GM12878 (cell line): Measurements from ENCODE around the gene ISLR. TPM values are rescaled to one million over a fixed set of nuclear protein-coding genes. Genes with fewer than 3 reads are reported as not detected.

Experiments
- ATAC-seq: fragments of 200-7000 bp; cut with Tn5 transposase; 3 replicates; pipeline ENCODE4 v1.9.1; 2020; ENCODE audit warnings: mild to moderate bottlenecking, moderate library complexity
- BruUV-seq: library from RNA; stranded (reverse); fragments of 400-500 nt; replicated peaks from 2 replicates; lab custom pipeline; 2021; lab: Mats Ljungman, UMichigan
- CTCF ChIA-PET: fragments of 300-600 bp; sonication (Branson Sonifier 250); formaldehyde crosslinking; extraction: SDS; loops from one replicate; lab custom pipeline; 2021; ENCODE audit warnings: inconsistent platforms; lab: Yijun Ruan, JAX
- POLR2A ChIA-PET: fragments of 350-600 bp; formaldehyde crosslinking; extraction: SDS; loops from one replicate; lab custom pipeline; 2021; ENCODE audit warnings: inconsistent platforms; lab: Charles Lee
- RAD21 ChIA-PET: fragments of 300-600 bp; sonication (Branson Sonifier 250); formaldehyde crosslinking; loops from one replicate; lab custom pipeline; 2023; ENCODE audit warnings: antibody characterized with exemption; ENCODE audit not compliant: unreplicated experiment; lab: Charles Lee
- SMC1A ChIA-PET: fragments of 300-600 bp; sonication (Branson Sonifier 250); formaldehyde crosslinking; loops from one replicate; lab custom pipeline; 2023; ENCODE audit not compliant: unreplicated experiment, uncharacterized antibody; lab: Charles Lee
- DNase-seq: peaks from one replicate; pipeline ENCODE4 v3.0.0-alpha.2; 2011; ENCODE audit warnings: low read depth, low spot score
- FAIRE-seq: peaks from 3 replicates; lab custom pipeline; 2011; peaks lifted over from hg19 to GRCh38; lab: Jason Lieb, UNC
- H2AFZ ChIP-seq: 2 replicates; pipeline ENCODE4 v1.6.0; 2011; ENCODE audit warnings: low read depth, low read length, control low read depth; ENCODE audit not compliant: control insufficient read depth
- H3K27ac ChIP-seq: 2 replicates; pipeline ENCODE4 v1.5.1; 2011; ENCODE audit warnings: control low read depth; ENCODE audit not compliant: control insufficient read depth, insufficient read depth
- H3K27me3 ChIP-seq, 2 experiments: replicated peaks in 1 of 2; 2 replicates each; pipeline versions ENCODE4 v1.6.0 to v1.6.1; 2011; ENCODE audit warnings: low read length in 1 of 2; ENCODE audit not compliant: control insufficient read depth in 2 of 2, insufficient read depth in 2 of 2
- H3K36me3 ChIP-seq, 2 experiments: 2 replicates each; pipeline ENCODE4 v1.5.1; 2011; ENCODE audit warnings: low read length in 1 of 2; ENCODE audit not compliant: control insufficient read depth in 2 of 2, insufficient read depth in 2 of 2
- H3K4me1 ChIP-seq: 2 replicates; pipeline ENCODE4 v1.6.1; 2011; ENCODE audit warnings: mild to moderate bottlenecking, low read length, moderate library complexity, mixed read lengths; ENCODE audit not compliant: control insufficient read depth, insufficient read depth
- H3K4me2 ChIP-seq: 2 replicates; pipeline ENCODE4 v1.6.0; 2011; ENCODE audit warnings: control low read depth; ENCODE audit not compliant: control insufficient read depth, insufficient read depth
- H3K4me3 ChIP-seq: fragments of 200-600 bp; sonication (generic); 2 replicates; pipeline ENCODE4 v1.5.1; 2016
- H3K79me2 ChIP-seq: 2 replicates; pipeline ENCODE4 v1.6.0; 2011; ENCODE audit warnings: low read length; ENCODE audit not compliant: control insufficient read depth, insufficient read depth
- H3K9ac ChIP-seq: 2 replicates; pipeline ENCODE4 v1.8.0; 2011; ENCODE audit warnings: low read length, control low read depth, mixed read lengths; ENCODE audit not compliant: control insufficient read depth, insufficient read depth
- H3K9me3 ChIP-seq: replicated peaks from 3 replicates; pipeline ENCODE4 v1.5.1; 2011; ENCODE audit warnings: mild to moderate bottlenecking, low read length; ENCODE audit not compliant: control insufficient read depth, insufficient read depth
- H4K20me1 ChIP-seq: 2 replicates; pipeline ENCODE4 v1.6.0; 2011; ENCODE audit not compliant: control insufficient read depth, insufficient read depth
- EED ChIP-seq: sonication (generic); IDR thresholded peaks from 2 replicates; pipeline ENCODE4 v1.6.1; 2016; ENCODE audit warnings: antibody characterized with exemption, low read depth
- EGR1 ChIP-seq, 2 experiments: IDR thresholded peaks; 1 replicate in 1 of 2; 2 replicates in 1 of 2; pipeline ENCODE4 v1.6.1; 2011 to 2012; ENCODE audit warnings: low read depth in 2 of 2, low read length in 2 of 2, borderline replicate concordance in 1 of 2, mild to moderate bottlenecking in 1 of 2, moderate library complexity in 1 of 2
- NFIC ChIP-seq: IDR thresholded peaks from 2 replicates; pipeline ENCODE4 v1.6.1; 2012; ENCODE audit warnings: low read depth, mild to moderate bottlenecking, inconsistent platforms, low read length, moderate library complexity
- TCF12 ChIP-seq: IDR thresholded peaks from 2 replicates; pipeline ENCODE4 v1.6.1; 2011; ENCODE audit warnings: low read depth, mild to moderate bottlenecking, low read length
- ZBED1 ChIP-seq: IDR thresholded peaks from 2 replicates; pipeline ENCODE4 v1.6.1; 2016; ENCODE audit warnings: borderline replicate concordance
- WGBS: methylation state at CpG from one replicate; pipeline ENCODE4 v1.1.6; 2016; ENCODE audit warnings: low lambda C conversion rate; ENCODE audit not compliant: insufficient replicate concordance, insufficient coverage; ENCODE audit errors: missing lambda C conversion rate; 5-methylcytosine and 5-hydroxymethylcytosine counted together
- in situ Hi-C: fragments of 300-500 bp; cut with MboI; formaldehyde crosslinking; loops from 9 replicates; pipeline ENCODE4 v1.14.3; 2018; ENCODE audit warnings: mixed read lengths
- intact Hi-C: fragments of 100-400 bp; cut with micrococcal nuclease; formaldehyde crosslinking; loops from one replicate; pipeline ENCODE4 v1.14.2; 2022; ENCODE audit not compliant: unreplicated experiment
- polyA plus RNA-seq, 11 experiments: library from polyadenylated mRNA; depleted of rRNA in 4 of 11; unstranded in 6 of 11; stranded (reverse) in 5 of 11; fragments of >200 nt; fragmentation: Nextera tagmentation in 4 of 11; fragmentation: Illumina TruSeq in 1 of 11; extraction: Ambion mirVana in 4 of 11; extraction: Trizol in 1 of 11; gene quantifications; 1 replicate in 1 of 11; 2 replicates in 10 of 11; pipeline versions ENCODE4 v1.2.1 to v1.2.3, GENCODE V29; 2011 to 2016; ENCODE audit warnings: inconsistent platforms in 2 of 11, missing spikeins in 2 of 11, low read depth in 1 of 11
- total RNA-seq, 4 experiments: library from RNA; depleted of rRNA in 3 of 4; stranded (reverse); fragments of >200 nt in 3 of 4; fragmentation: Illumina TruSeq in 1 of 4; extraction: Trizol in 1 of 4; gene quantifications; 2 replicates each; pipeline versions ENCODE4 v1.2.1 to v1.2.3, GENCODE V29; 2013 to 2021
- TF ChIP-seq, protein P1 (sequence below): IDR thresholded peaks from 2 replicates; pipeline ENCODE4 v1.6.1; 2011; ENCODE audit warnings: low read depth, low read length, improper control_type of control experiment, borderline replicate concordance
- TF ChIP-seq, protein P2 (sequence below): IDR thresholded peaks from 2 replicates; pipeline ENCODE4 v1.6.1; 2012; ENCODE audit warnings: improper control_type of control experiment, low read depth, low read length; ENCODE audit not compliant: insufficient replicate concordance

ISLR gene
- total and polyA plus RNA-seq, 10 of the 15 experiments (the other 5 are each of a cell fraction or from before 2014, with no cell fraction given), result 0.03 to 1.8 (median 0.54) TPM

DNA sequence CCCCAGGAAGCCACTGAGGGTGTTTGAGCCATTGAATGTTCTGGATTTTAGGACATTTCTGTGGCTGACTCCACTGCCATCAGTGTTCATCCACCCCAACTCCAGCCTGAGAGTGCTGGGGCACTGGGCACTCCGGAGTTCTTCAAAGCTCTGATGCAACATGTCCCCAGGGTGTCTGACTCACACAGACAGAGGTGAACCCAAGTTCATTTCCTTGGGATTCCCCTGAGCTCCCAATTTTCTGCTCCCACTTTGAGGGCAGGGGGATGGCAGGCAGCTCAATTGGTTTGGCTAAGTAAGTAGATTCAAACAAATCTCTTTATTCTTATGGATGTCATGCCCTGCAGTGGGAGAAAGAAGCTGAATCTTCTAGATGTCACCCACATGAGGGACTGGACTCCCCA, 26.9 kb downstream of the ISLR start (continued):
- TF ChIP-seq, protein P1, sequence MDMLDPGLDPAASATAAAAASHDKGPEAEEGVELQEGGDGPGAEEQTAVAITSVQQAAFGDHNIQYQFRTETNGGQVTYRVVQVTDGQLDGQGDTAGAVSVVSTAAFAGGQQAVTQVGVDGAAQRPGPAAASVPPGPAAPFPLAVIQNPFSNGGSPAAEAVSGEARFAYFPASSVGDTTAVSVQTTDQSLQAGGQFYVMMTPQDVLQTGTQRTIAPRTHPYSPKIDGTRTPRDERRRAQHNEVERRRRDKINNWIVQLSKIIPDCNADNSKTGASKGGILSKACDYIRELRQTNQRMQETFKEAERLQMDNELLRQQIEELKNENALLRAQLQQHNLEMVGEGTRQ, result no peak
- TF ChIP-seq NFIC (peak; percentile 33; the same call in 1 of the 2 replicates), TCF12 (no peak), EGR1 (IDR thresholded peaks at IDR 0.05; ENCODE audit: borderline replicate concordance in 1 of 2, low read depth in 2 of 2, low read length in 2 of 2) (no peak), ZBED1 (no peak)
- TF ChIP-seq, all 136 proteins: peak for 4

DNA sequence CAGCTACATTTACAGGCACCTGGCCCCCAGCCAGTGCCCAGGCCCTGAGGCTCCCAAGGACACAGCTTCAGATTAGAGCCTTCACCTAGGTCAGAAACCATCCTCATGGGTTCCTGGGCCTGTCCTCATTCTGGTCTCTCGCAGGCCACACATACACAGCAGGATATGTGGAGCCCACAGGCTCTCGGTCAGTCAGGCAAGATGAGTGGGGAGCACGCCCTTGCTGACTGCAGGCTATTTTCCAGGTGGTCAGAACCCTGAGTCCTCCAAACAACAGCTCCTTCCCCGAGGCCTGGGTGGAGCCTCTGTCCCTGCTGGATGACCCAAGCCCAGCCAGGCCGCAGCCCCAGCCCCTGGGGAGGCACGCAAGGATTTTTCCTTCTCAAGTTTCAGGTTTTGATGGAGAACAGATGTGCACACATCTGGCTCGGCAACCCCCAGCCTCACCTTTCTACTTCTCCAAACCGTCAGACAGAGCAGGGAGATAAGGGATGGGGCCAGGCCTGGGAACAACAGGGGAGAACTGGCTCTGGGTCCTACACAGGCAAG, 27.4 kb downstream of the ISLR start:
- in situ Hi-C loops, result no loop called here
- Histone ChIP-seq H3K4me2 (no peak overlapping the region), H3K79me2 (no peaks in the 10 kb centered on the region), H4K20me1 (no peaks in the 10 kb centered on the region), H3K27ac (no peak overlapping the region), H3K36me3 (no peaks in the 10 kb centered on the region), H3K9ac (no peak overlapping the region), H2AFZ (no peak overlapping the region), H3K9me3 (no peaks in the 10 kb centered on the region), H3K4me1 (peaks cover 19% of the 10 kb centered on the region), H3K4me3 (no peak overlapping the region), H3K27me3 (no peaks in the 10 kb centered on the region)
- ATAC-seq (no peak), FAIRE-seq (no peak), DNase-seq (no peak)
- CTCF ChIA-PET, result interaction anchor here (0.6 to 1.8 kb wide), 3 partner anchors 13 to 122 kb away, joined by 3 to 4 read pairs (median 4); no protein-coding TSS in a partner anchor
- TF ChIP-seq EED, result peak; percentile 11; the same call in 1 of the 2 replicates
- TF ChIP-seq, protein P2, sequence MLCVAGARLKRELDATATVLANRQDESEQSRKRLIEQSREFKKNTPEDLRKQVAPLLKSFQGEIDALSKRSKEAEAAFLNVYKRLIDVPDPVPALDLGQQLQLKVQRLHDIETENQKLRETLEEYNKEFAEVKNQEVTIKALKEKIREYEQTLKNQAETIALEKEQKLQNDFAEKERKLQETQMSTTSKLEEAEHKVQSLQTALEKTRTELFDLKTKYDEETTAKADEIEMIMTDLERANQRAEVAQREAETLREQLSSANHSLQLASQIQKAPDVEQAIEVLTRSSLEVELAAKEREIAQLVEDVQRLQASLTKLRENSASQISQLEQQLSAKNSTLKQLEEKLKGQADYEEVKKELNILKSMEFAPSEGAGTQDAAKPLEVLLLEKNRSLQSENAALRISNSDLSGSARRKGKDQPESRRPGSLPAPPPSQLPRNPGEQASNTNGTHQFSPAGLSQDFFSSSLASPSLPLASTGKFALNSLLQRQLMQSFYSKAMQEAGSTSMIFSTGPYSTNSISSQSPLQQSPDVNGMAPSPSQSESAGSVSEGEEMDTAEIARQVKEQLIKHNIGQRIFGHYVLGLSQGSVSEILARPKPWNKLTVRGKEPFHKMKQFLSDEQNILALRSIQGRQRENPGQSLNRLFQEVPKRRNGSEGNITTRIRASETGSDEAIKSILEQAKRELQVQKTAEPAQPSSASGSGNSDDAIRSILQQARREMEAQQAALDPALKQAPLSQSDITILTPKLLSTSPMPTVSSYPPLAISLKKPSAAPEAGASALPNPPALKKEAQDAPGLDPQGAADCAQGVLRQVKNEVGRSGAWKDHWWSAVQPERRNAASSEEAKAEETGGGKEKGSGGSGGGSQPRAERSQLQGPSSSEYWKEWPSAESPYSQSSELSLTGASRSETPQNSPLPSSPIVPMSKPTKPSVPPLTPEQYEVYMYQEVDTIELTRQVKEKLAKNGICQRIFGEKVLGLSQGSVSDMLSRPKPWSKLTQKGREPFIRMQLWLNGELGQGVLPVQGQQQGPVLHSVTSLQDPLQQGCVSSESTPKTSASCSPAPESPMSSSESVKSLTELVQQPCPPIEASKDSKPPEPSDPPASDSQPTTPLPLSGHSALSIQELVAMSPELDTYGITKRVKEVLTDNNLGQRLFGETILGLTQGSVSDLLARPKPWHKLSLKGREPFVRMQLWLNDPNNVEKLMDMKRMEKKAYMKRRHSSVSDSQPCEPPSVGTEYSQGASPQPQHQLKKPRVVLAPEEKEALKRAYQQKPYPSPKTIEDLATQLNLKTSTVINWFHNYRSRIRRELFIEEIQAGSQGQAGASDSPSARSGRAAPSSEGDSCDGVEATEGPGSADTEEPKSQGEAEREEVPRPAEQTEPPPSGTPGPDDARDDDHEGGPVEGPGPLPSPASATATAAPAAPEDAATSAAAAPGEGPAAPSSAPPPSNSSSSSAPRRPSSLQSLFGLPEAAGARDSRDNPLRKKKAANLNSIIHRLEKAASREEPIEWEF, result no peak
- POLR2A ChIA-PET, result no interaction called here
- RAD21 ChIA-PET, result interaction anchor here (0.7 kb wide), 1 partner anchor 42 kb away, joined by 3 read pairs; no protein-coding TSS in a partner anchor
- SMC1A ChIA-PET, result interaction anchor here (1.1 kb wide), 1 partner anchor 11 kb away, joined by 3 read pairs; no protein-coding TSS in a partner anchor
- WGBS, result 71% methylated on average over 8 of the region's 8 CpGs
- no TSS peak for BruUV-seq
- intact Hi-C loops, result no loop called here
